H1 (cell line): ENCODE measurements around the gene POC1B. TPM values are rescaled to one million over a fixed set of nuclear protein-coding genes. Genes with fewer than 3 reads are reported as not detected.

ENCODE experiments used
- HDAC6 ChIP-seq: IDR thresholded peaks from one replicate; pipeline ENCODE4 v1.7.1; 2012; ENCODE audit warnings: low read depth, mild to moderate bottlenecking, inconsistent platforms, low read length, moderate library complexity
- NRF1 ChIP-seq: IDR thresholded peaks from 2 replicates; pipeline ENCODE4 v1.6.1; 2011; ENCODE audit warnings: mild to moderate bottlenecking, low read depth, low read length, improper control_type of control experiment
- RAD21 ChIP-seq, 2 experiments: IDR thresholded peaks in 1 of 2; conservative IDR thresholded peaks in 1 of 2; 2 replicates each; pipeline ENCODE4 v1.6.1; 2011; ENCODE audit warnings: low read depth in 2 of 2, low read length in 2 of 2, improper control_type of control experiment in 1 of 2, inconsistent platforms in 1 of 2, mild to moderate bottlenecking in 1 of 2, moderate library complexity in 1 of 2
- RFX5 ChIP-seq: IDR thresholded peaks from 2 replicates; pipeline ENCODE4 v1.6.1; 2011; ENCODE audit warnings: low read depth, low read length, improper control_type of control experiment, borderline replicate concordance
- SIN3A ChIP-seq, 2 experiments: IDR thresholded peaks in 1 of 2; conservative IDR thresholded peaks in 1 of 2; 2 replicates each; pipeline ENCODE4 v1.6.1; 2011 to 2012; ENCODE audit warnings: low read length in 2 of 2, improper control_type of control experiment in 1 of 2, low read depth in 1 of 2, mild to moderate bottlenecking in 1 of 2
- ZNF274 ChIP-seq: IDR thresholded peaks from 2 replicates; pipeline ENCODE4 v1.7.0; 2012; ENCODE audit warnings: low read length, borderline replicate concordance; ENCODE audit errors: extremely low read depth
- polyA plus RNA-seq, 7 experiments: library from polyadenylated mRNA; depleted of rRNA in 3 of 7; stranded (reverse) in 5 of 7; unstranded in 2 of 7; fragments of >200 nt in 5 of 7; fragments of 200-250 nt in 2 of 7; gene quantifications; 1 replicate in 5 of 7; 2 replicates in 1 of 7; 4 replicates in 1 of 7; pipeline versions ENCODE4 v1.2.1 to v1.2.3, GENCODE V29; 2011 to 2013; ENCODE audit warnings: missing spikeins in 2 of 7, mixed read lengths in 2 of 7
- total RNA-seq: library from RNA; stranded (reverse); fragmentation: NEBNext Ultra II Directional; extraction: Animal tissue kit (Norgen Biotek cat#: 25700); gene quantifications from 2 replicates; pipeline ENCODE4 v1.2.1, GENCODE V29; 2021

The POC1B gene
- total and polyA plus RNA-seq, 2 of the 8 experiments (the other 6 are each of a cell fraction or from before 2014, with no cell fraction given): 7.5 to 16.3 TPM

GRCh38 chr12:89525824-89526770 lies at the start of gene POC1B (continued):
- TF ChIP-seq RAD21 (IDR thresholded peaks at IDR 0.05 in 1 of 2, conservative IDR thresholded peaks at IDR 0.05 in 1 of 2; ENCODE audit: low read depth in 2 of 2, low read length in 2 of 2) (no peak), RFX5 (no peak), SIN3A (conservative IDR thresholded peaks at IDR 0.05 in 1 of 2, IDR thresholded peaks at IDR 0.05 in 1 of 2; ENCODE audit: low read depth in 1 of 2, low read length in 2 of 2) (peak in 1 of 2 experiments; percentile 96; a peak in 2 of 4 replicates), HDAC6 (no peak), NRF1 (no peak), ZNF274 (no peak)
